ENCODE measurements around the gene ZNF654.

GRCh38 chr3:88033808-88034207 is 25.2 kb upstream of the ZNF654 start:
- no peak for TF ChIP-seq CTCF (IDR thresholded peaks at IDR 0.05)
- TF ChIP-seq POLR2A (IDR thresholded peaks at IDR 0.05; ENCODE audit: low read depth) = no peak
- TF ChIP-seq POLR2AphosphoS5 (IDR thresholded peaks at IDR 0.05) = no peak

Measured in esophagus muscularis mucosa (tissue), 3 donors.